Uterus (tissue), 2 donors: ENCODE measurements around the gene MOBP.
"Not testable (repeated sequence)": the region's sequence is repeated elsewhere in the genome, so short reads cannot be mapped to it uniquely, and the experiment has no call there.

Experiments
- CTCF ChIP-seq, 4 experiments: fragments of 200-600 bp in 2 of 4; fragments of 450-650 bp in 2 of 4; sonication (generic) in 2 of 4; IDR thresholded peaks; one replicate each; pipeline ENCODE4 v1.5.1; 2016 to 2019; ENCODE audit warnings: antibody characterized with exemption in 4 of 4, mild to moderate bottlenecking in 2 of 4, moderate library complexity in 1 of 4
- POLR2A ChIP-seq, 2 donors: fragments of 450-650 bp; IDR thresholded peaks; one replicate each; pipeline ENCODE4 v1.6.1; 2016; ENCODE audit warnings: antibody characterized with exemption in 2 of 2, mild to moderate bottlenecking in 1 of 2, moderate library complexity in 1 of 2

GRCh38 chr3:39418556-39419225 is 48.8 kb upstream of the MOBP start:
- not testable (repeated sequence) for TF ChIP-seq POLR2A, CTCF (IDR thresholded peaks at IDR 0.05)
